IPS-20b (cell line): ENCODE measurements around the gene RGS2.

Source experiments
- H3K27ac ChIP-seq: one replicate; pipeline ENCODE4 v1.5.1; 2013; ENCODE audit warnings: low read length
- H3K27me3 ChIP-seq: 2 replicates; pipeline ENCODE4 v1.6.1; 2013; ENCODE audit warnings: mild to moderate bottlenecking, low read length, inconsistent platforms; ENCODE audit not compliant: insufficient read depth
- H3K36me3 ChIP-seq: 2 replicates; pipeline ENCODE4 v1.6.1; 2013; ENCODE audit warnings: low read depth, mild to moderate bottlenecking, inconsistent platforms, low read length, moderate library complexity; ENCODE audit not compliant: insufficient read depth
- H3K4me1 ChIP-seq: 2 replicates; pipeline ENCODE4 v1.6.1; 2013; ENCODE audit warnings: mild to moderate bottlenecking, control low read depth, inconsistent platforms, low read length, moderate library complexity; ENCODE audit not compliant: insufficient read depth
- H3K4me3 ChIP-seq: 2 replicates; pipeline ENCODE4 v1.5.1; 2013; ENCODE audit warnings: mild to moderate bottlenecking, low read length, inconsistent platforms
- H3K9ac ChIP-seq: 2 replicates; pipeline ENCODE4 v1.6.1; 2013; ENCODE audit warnings: low read depth, mild to moderate bottlenecking, inconsistent platforms, low read length, moderate library complexity
- H3K9me3 ChIP-seq: 2 replicates; pipeline ENCODE4 v1.6.1; 2013; ENCODE audit warnings: mild to moderate bottlenecking, low read depth, low read length, inconsistent platforms; ENCODE audit not compliant: insufficient read depth

The RGS2 gene

GRCh38 chr1:192808518-192809306, at the start of gene RGS2:
Gene RGS2 (plus strand): TSS chr1:192809039. CDS start chr1:192809072, 33 bp downstream.
- peak within 1 kb of the TSS; percentile 94; the same call in 1 of the 2 replicates for H3K9ac ChIP-seq
- H3K4me3 ChIP-seq: peak within 1 kb of the TSS; percentile 97
- H3K27me3 ChIP-seq: peaks cover 21% of the 10 kb centered on the region
- no peaks in the 10 kb centered on the region for H3K9me3 ChIP-seq
- H3K27ac ChIP-seq: no peak within 1 kb of the TSS
- peaks cover 17% of the 10 kb centered on the region for H3K36me3 ChIP-seq
- H3K4me1 ChIP-seq: peaks cover 8% of the 10 kb centered on the region; the same call in 1 of the 2 replicates

- Histone ChIP-seq H3K27me3 (no peaks in the 10 kb centered on the region), H3K4me1 (no peaks in the 10 kb centered on the region), H3K27ac (no peak overlapping the region), H3K36me3 (no peaks in the 10 kb centered on the region), H3K9ac (no peak overlapping the region), H3K9me3 (no peaks in the 10 kb centered on the region), H3K4me3 (no peak overlapping the region)
Observed at GRCh38 chr1:192759104-192759503, 49.7 kb upstream of the RGS2 start.

- Histone ChIP-seq H3K9me3 (no peaks in the 10 kb centered on the region), H3K27me3 (no peaks in the 10 kb centered on the region), H3K4me3 (no peak overlapping the region), H3K36me3 (no peaks in the 10 kb centered on the region), H3K9ac (no peak overlapping the region), H3K4me1 (no peaks in the 10 kb centered on the region), H3K27ac (no peak overlapping the region)
Observed at GRCh38 chr1:192762265-192762664, 46.6 kb upstream of the RGS2 start.

GRCh38 chr1:192763243-192763642, 45.6 kb upstream of the RGS2 start:
- Histone ChIP-seq H3K4me1 (no peaks in the 10 kb centered on the region), H3K27ac (no peak overlapping the region), H3K9ac (no peak overlapping the region)

GRCh38 chr1:192763756-192764155, 45.1 kb upstream of the RGS2 start:
- Histone ChIP-seq H3K9me3 (no peaks in the 10 kb centered on the region), H3K9ac (no peak overlapping the region), H3K4me3 (no peak overlapping the region), H3K27me3 (no peaks in the 10 kb centered on the region), H3K4me1 (no peaks in the 10 kb centered on the region), H3K27ac (no peak overlapping the region), H3K36me3 (no peaks in the 10 kb centered on the region)

More at GRCh38 chr1:192763243-192763642, 45.6 kb upstream of the RGS2 start:
- Histone ChIP-seq H3K27me3 (no peaks in the 10 kb centered on the region), H3K4me3 (no peak overlapping the region), H3K36me3 (no peaks in the 10 kb centered on the region), H3K9me3 (no peaks in the 10 kb centered on the region)

GRCh38 chr1:192764675-192765074, 44.2 kb upstream of the RGS2 start:
- Histone ChIP-seq H3K9ac (no peak overlapping the region), H3K36me3 (no peaks in the 10 kb centered on the region), H3K27me3 (no peaks in the 10 kb centered on the region), H3K9me3 (no peaks in the 10 kb centered on the region), H3K4me3 (no peak overlapping the region), H3K4me1 (no peaks in the 10 kb centered on the region), H3K27ac (no peak overlapping the region)

GRCh38 chr1:192766009-192766625, 42.7 kb upstream of the RGS2 start:
- Histone ChIP-seq H3K9ac (no peak overlapping the region), H3K9me3 (no peaks in the 10 kb centered on the region), H3K27me3 (no peaks in the 10 kb centered on the region), H3K4me3 (no peak overlapping the region), H3K36me3 (no peaks in the 10 kb centered on the region), H3K27ac (no peak overlapping the region), H3K4me1 (no peaks in the 10 kb centered on the region)

- Histone ChIP-seq H3K4me1 (no peaks in the 10 kb centered on the region), H3K27ac (no peak overlapping the region), H3K9ac (no peak overlapping the region), H3K4me3 (no peak overlapping the region), H3K9me3 (no peaks in the 10 kb centered on the region), H3K27me3 (no peaks in the 10 kb centered on the region), H3K36me3 (no peaks in the 10 kb centered on the region)
Observed at GRCh38 chr1:192766876-192767275, 42.0 kb upstream of the RGS2 start.

GRCh38 chr1:192767798-192768197, 41.0 kb upstream of the RGS2 start:
- H3K27me3 ChIP-seq: no peaks in the 10 kb centered on the region
- no peak overlapping the region for H3K27ac ChIP-seq
- H3K9me3 ChIP-seq: no peaks in the 10 kb centered on the region
- no peaks in the 10 kb centered on the region for H3K36me3 ChIP-seq
- no peak overlapping the region for H3K9ac ChIP-seq
- no peaks in the 10 kb centered on the region for H3K4me1 ChIP-seq
- no peak overlapping the region for H3K4me3 ChIP-seq

- Histone ChIP-seq H3K4me1 (no peaks in the 10 kb centered on the region), H3K9me3 (no peaks in the 10 kb centered on the region), H3K36me3 (no peaks in the 10 kb centered on the region), H3K9ac (no peak overlapping the region), H3K27ac (no peak overlapping the region), H3K4me3 (no peak overlapping the region), H3K27me3 (no peaks in the 10 kb centered on the region)
Observed at GRCh38 chr1:192768463-192768862, 40.4 kb upstream of the RGS2 start.

GRCh38 chr1:192771341-192771740, 37.5 kb upstream of the RGS2 start:
- no peaks in the 10 kb centered on the region for H3K4me1 ChIP-seq
- no peaks in the 10 kb centered on the region for H3K9me3 ChIP-seq
- no peaks in the 10 kb centered on the region for H3K36me3 ChIP-seq
- no peak overlapping the region for H3K27ac ChIP-seq
- no peaks in the 10 kb centered on the region for H3K27me3 ChIP-seq
- H3K9ac ChIP-seq: no peak overlapping the region
- no peak overlapping the region for H3K4me3 ChIP-seq

GRCh38 chr1:192775631-192776030, 33.2 kb upstream of the RGS2 start:
- Histone ChIP-seq H3K27ac (no peak overlapping the region), H3K36me3 (no peaks in the 10 kb centered on the region), H3K9me3 (no peaks in the 10 kb centered on the region), H3K27me3 (no peaks in the 10 kb centered on the region), H3K4me3 (no peak overlapping the region), H3K9ac (no peak overlapping the region), H3K4me1 (no peaks in the 10 kb centered on the region)
